Medulla oblongata (tissue), 1 donor: ENCODE data around the gene ITPR2.
"Not testable (repeated sequence)": the region's sequence is repeated elsewhere in the genome, so short reads cannot be mapped to it uniquely, and the experiment has no call there.

ENCODE experiments used
- DNase-seq: peaks from one replicate; pipeline ENCODE4 v3.0.0-alpha.2; 2015; ENCODE audit errors: extremely low spot score

ITPR2 gene

GRCh38 chr12:26519462-26519861, 313.5 kb downstream of the ITPR2 start:
- DNase-seq: no peak

- DNase-seq: not testable (repeated sequence)
Measured at GRCh38 chr12:26517320-26517719, 315.7 kb downstream of the ITPR2 start.

- DNase-seq: peak; percentile 59
Measured at GRCh38 chr12:26514364-26514763, 318.6 kb downstream of the ITPR2 start.

- DNase-seq: peak; percentile 34
Measured at GRCh38 chr12:26513363-26514043, 319.5 kb downstream of the ITPR2 start.

- no peak for DNase-seq
Measured at GRCh38 chr12:26512213-26512612, 320.8 kb downstream of the ITPR2 start.

- DNase-seq: no peak
Measured at GRCh38 chr12:26510354-26510674, 322.7 kb downstream of the ITPR2 start.

GRCh38 chr12:26507613-26508012, 325.4 kb downstream of the ITPR2 start:
- no peak for DNase-seq

GRCh38 chr12:26499979-26500640, 332.9 kb downstream of the ITPR2 start:
- no peak for DNase-seq

- no peak for DNase-seq
Measured at GRCh38 chr12:26496170-26496569, 336.8 kb downstream of the ITPR2 start.

GRCh38 chr12:26493656-26494055, 339.3 kb downstream of the ITPR2 start:
- DNase-seq: no peak

GRCh38 chr12:26492406-26492805, 340.6 kb downstream of the ITPR2 start:
- no peak for DNase-seq

- no peak for DNase-seq
Measured at GRCh38 chr12:26489908-26490307, 343.1 kb downstream of the ITPR2 start.

- no peak for DNase-seq
Measured at GRCh38 chr12:26488351-26488750, 344.6 kb downstream of the ITPR2 start.

GRCh38 chr12:26473291-26473690, 359.7 kb downstream of the ITPR2 start:
- peak; percentile 20 for DNase-seq

GRCh38 chr12:26471560-26471959, 361.4 kb downstream of the ITPR2 start:
- peak; percentile 86 for DNase-seq

GRCh38 chr12:26469421-26470180, 363.4 kb downstream of the ITPR2 start:
- no peak for DNase-seq

GRCh38 chr12:26467351-26467750, 365.6 kb downstream of the ITPR2 start:
- peak; percentile 15 for DNase-seq

GRCh38 chr12:26466726-26467125, 366.3 kb downstream of the ITPR2 start:
- no peak for DNase-seq

GRCh38 chr12:26465419-26466097, 367.4 kb downstream of the ITPR2 start:
- DNase-seq: peak; percentile 24

GRCh38 chr12:26461776-26462175, 371.2 kb downstream of the ITPR2 start:
- DNase-seq: no peak

GRCh38 chr12:26460361-26460760, 372.6 kb downstream of the ITPR2 start:
- peak; percentile 65 for DNase-seq

- DNase-seq: no peak
Measured at GRCh38 chr12:26455936-26456574, 376.9 kb downstream of the ITPR2 start.
